Measurements from ENCODE around the gene TRMT112.

DNA sequence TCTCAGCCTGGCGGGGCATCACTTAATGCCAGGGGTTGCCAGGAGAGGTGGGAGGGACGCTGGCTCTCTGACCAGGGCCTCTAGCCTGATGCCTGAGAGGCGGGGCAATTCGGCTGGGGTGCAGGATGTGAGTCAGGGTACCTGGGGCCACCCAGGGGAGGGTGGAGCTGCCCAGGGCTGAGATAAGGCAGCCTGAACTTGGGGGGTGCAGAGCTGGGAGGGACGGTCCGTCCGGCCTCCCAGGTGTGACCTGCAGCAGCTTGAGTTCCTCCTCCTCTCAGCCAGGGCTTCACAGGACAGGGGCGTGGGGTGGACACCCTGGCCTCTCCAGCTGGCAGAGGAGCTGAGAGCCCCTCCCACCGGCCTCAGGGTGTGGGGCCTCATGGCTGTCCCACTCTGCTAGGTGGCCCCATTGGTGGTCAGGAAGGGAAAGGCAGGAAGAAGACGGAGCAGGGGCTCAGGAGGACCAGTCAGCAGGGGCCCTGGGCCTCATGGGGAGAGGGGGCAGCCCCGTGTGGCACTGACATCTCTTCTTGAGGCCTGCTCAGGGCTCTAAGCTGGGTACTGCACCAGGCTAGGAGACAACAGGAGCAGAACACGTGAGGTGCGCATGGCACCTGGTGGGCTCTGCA is 40.7 kb upstream of the TRMT112 start:
- TF ChIP-seq GATA2 (IDR thresholded peaks at IDR 0.05; ENCODE audit: low read depth, low read length) (no peak), GATA3 (IDR thresholded peaks at IDR 0.05; ENCODE audit: low read depth, low read length) (no peak)
